ENCODE data around the gene SERINC2. TPM values are rescaled to one million over a fixed set of nuclear protein-coding genes. Genes with fewer than 3 reads are reported as not detected.
A peak's percentile ranks its signal among the peaks of the same experiment; 100 is the strongest.

SERINC2 gene
- total and polyA plus RNA-seq, 10 of the 15 experiments (the other 5 are each of a cell fraction or from before 2014, with no cell fraction given): 0.02 to 9.4 (median 0.50) TPM

GRCh38 chr1:31422505-31423319 lies 9.7 kb downstream of the SERINC2 start (continued):
- TF ChIP-seq FOXM1 (IDR thresholded peaks at IDR 0.05; ENCODE audit: low read depth, low read length): no peak
- no peak for TF ChIP-seq HDAC6 (IDR thresholded peaks at IDR 0.05; ENCODE audit: unreplicated experiment)
- TF ChIP-seq E2F4 (IDR thresholded peaks at IDR 0.05; ENCODE audit: low read depth, low read length): no peak
- no peak for TF ChIP-seq ESRRA (IDR thresholded peaks at IDR 0.05; ENCODE audit: low read length)
- TF ChIP-seq TCF12 (IDR thresholded peaks at IDR 0.05; ENCODE audit: low read depth, low read length): no peak
- no peak for TF ChIP-seq MTA2 (IDR thresholded peaks at IDR 0.05; ENCODE audit: low read depth)
- TF ChIP-seq BCL11A (IDR thresholded peaks at IDR 0.05; ENCODE audit: low read depth, low read length): no peak
- TF ChIP-seq NFYA (IDR thresholded peaks at IDR 0.05; ENCODE audit: borderline replicate concordance, low read depth, low read length): no peak
- TF ChIP-seq ZNF384 (IDR thresholded peaks at IDR 0.05; ENCODE audit: borderline replicate concordance, low read depth, low read length): no peak

- no peak overlapping the region for H3K27ac ChIP-seq (ENCODE audit: control insufficient read depth, insufficient read depth)
- ATAC-seq (peak; percentile 89), DNase-seq (ENCODE audit: low read depth, low spot score) (peak; percentile 78), FAIRE-seq (peak; percentile 77)
- no peaks in the 10 kb centered on the region for H4K20me1 ChIP-seq (ENCODE audit: control insufficient read depth, insufficient read depth)
- H3K4me3 ChIP-seq: peak overlapping the region; percentile 29; the same call in 1 of the 2 replicates
- H3K27me3 ChIP-seq (replicated peaks in 1 of 2; ENCODE audit: control insufficient read depth in 2 of 2, insufficient read depth in 2 of 2, low read length in 1 of 2): no peaks in the 10 kb centered on the region
- ChIA-PET SMC1A (ENCODE audit: uncharacterized antibody, unreplicated experiment) (interaction anchor here (1.1 to 9.5 kb wide), 19 partner anchors 18 to 410 kb away, joined by 3 to 135 read pairs (median 5); partner anchors contain the start of gene PEF1), CTCF (interaction anchor here (0.5 to 10.6 kb wide), 24 partner anchors 17 to 685 kb away, joined by 3 to 204 read pairs (median 7); partner anchors contain the start of genes SNRNP40 and ZCCHC17), POLR2A (interaction anchor here (0.6 to 2.6 kb wide), 9 partner anchors 10 to 414 kb away, joined by 3 to 16 read pairs (median 5); no protein-coding TSS in a partner anchor), RAD21 (ENCODE audit: unreplicated experiment) (interaction anchor here (0.5 to 9.6 kb wide), 19 partner anchors 11 to 366 kb away, joined by 3 to 99 read pairs (median 5); partner anchors contain the start of genes FABP3, SNRNP40 and ZCCHC17)
- H3K4me2 ChIP-seq (ENCODE audit: control insufficient read depth, insufficient read depth): peak overlapping the region; percentile 85
- no TSS peak for BruUV-seq (replicated peaks)
- no peaks in the 10 kb centered on the region for H3K79me2 ChIP-seq (ENCODE audit: control insufficient read depth, insufficient read depth, low read length)
- H3K9ac ChIP-seq (ENCODE audit: control insufficient read depth, insufficient read depth, low read length): no peak overlapping the region
- intact Hi-C loops (cut with micrococcal nuclease; ENCODE audit: unreplicated experiment) (loop anchor here (1.0 to 2.0 kb wide), 4 partner anchors 59 to 239 kb away; partner anchors contain the start of genes SNRNP40 and ZCCHC17), in situ Hi-C loops (cut with MboI) (loop anchor here (10.0 kb wide), 2 partner anchors 121 to 239 kb away; no protein-coding TSS in a partner anchor)
- no peaks in the 10 kb centered on the region; a peak in 1 of 4 replicates for H3K36me3 ChIP-seq (ENCODE audit: control insufficient read depth in 2 of 2, insufficient read depth in 2 of 2, low read length in 1 of 2)
- WGBS (ENCODE audit: insufficient coverage, insufficient replicate concordance, low lambda C conversion rate, missing lambda C conversion rate): 1% methylated on average over 23 of the region's 23 CpGs
- peaks cover 11% of the 10 kb centered on the region for H3K4me1 ChIP-seq (ENCODE audit: control insufficient read depth, insufficient read depth, low read length)
- no peak overlapping the region for H2AFZ ChIP-seq (ENCODE audit: control insufficient read depth, low read depth, low read length)
- no peaks in the 10 kb centered on the region for H3K9me3 ChIP-seq (replicated peaks; ENCODE audit: control insufficient read depth, insufficient read depth, low read length)
- peak; percentile 54 for TF ChIP-seq PBX3 (IDR thresholded peaks at IDR 0.05; ENCODE audit: insufficient replicate concordance, low read depth, low read length)
- TF ChIP-seq SMAD1 (IDR thresholded peaks at IDR 0.05; ENCODE audit: low read depth, partially characterized antibody): no peak
- no peak for TF ChIP-seq HCFC1 (IDR thresholded peaks at IDR 0.05; ENCODE audit: low read length)
- peak; percentile 40; the same call in 1 of the 2 replicates for TF ChIP-seq MTA2 (IDR thresholded peaks at IDR 0.05; ENCODE audit: low read depth)
- TF ChIP-seq ATF7 (IDR thresholded peaks at IDR 0.05; ENCODE audit: low read depth): no peak
- no peak for TF ChIP-seq WRNIP1 (IDR thresholded peaks at IDR 0.05; ENCODE audit: borderline replicate concordance, low read depth, low read length)
- TF ChIP-seq CTCF (IDR thresholded peaks at IDR 0.05 in 2 of 3, conservative IDR thresholded peaks at IDR 0.05 in 1 of 3; ENCODE audit: control insufficient read depth in 2 of 3, extremely low read depth in 1 of 3, insufficient read depth in 1 of 3, low read depth in 3 of 3, low read length in 3 of 3): no peak
- peak; percentile 33 to 85; a peak in 3 of 4 replicates for TF ChIP-seq BHLHE40 (IDR thresholded peaks at IDR 0.05; ENCODE audit: borderline replicate concordance in 1 of 2, low read depth in 2 of 2, low read length in 1 of 2)
These were observed 10.5 kb downstream of the SERINC2 start for GRCh38 chr1:31423418-31423947.
